ENCODE measurements around the gene ITGB7.

Gene ITGB7

DNA sequence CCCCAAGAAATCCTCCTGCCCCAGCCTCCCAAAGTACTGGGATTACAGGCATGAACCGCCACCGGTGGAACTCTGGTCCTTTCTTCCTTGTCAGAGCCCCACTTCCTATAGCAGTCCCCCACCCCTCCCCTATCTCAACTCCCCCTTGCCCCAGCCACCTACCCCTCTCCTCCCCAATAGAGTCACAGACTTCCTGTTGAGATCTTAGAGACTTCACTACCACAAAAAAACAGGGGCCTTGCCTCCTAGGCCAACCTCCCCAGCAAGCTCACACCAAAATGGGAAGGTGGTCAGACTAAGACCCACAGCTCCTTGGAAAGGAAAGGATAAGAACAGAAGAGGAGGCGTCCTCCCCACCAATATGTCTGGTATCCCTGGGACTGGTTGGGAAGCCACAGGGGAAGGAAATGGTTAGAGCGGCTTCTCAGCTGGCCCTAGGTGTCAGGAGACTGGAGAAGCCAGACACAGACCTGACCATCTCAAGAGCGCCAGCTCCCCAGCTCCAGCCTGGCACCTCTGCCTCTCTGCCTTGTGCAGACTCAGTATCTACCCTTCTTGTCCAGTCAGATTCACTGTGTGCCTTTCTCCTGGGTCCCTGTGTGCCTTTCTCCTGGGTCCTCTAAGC, 8.5 kb downstream of the ITGB7 start:
- peak overlapping the region; percentile 97 for H3K4me2 ChIP-seq (ENCODE audit: low read depth, low read length)
- H3K36me3 ChIP-seq (replicated peaks; ENCODE audit: insufficient read depth, low read length), result peaks cover 54% of the 10 kb centered on the region
- H3K9ac ChIP-seq (ENCODE audit: low read length), result peak overlapping the region; percentile 99
- H3K4me1 ChIP-seq (ENCODE audit: low read length), result peaks cover 44% of the 10 kb centered on the region
- no peak for TF ChIP-seq EZH2phosphoT487 (IDR thresholded peaks at IDR 0.05; ENCODE audit: low read length)
- TF ChIP-seq, protein P1, sequence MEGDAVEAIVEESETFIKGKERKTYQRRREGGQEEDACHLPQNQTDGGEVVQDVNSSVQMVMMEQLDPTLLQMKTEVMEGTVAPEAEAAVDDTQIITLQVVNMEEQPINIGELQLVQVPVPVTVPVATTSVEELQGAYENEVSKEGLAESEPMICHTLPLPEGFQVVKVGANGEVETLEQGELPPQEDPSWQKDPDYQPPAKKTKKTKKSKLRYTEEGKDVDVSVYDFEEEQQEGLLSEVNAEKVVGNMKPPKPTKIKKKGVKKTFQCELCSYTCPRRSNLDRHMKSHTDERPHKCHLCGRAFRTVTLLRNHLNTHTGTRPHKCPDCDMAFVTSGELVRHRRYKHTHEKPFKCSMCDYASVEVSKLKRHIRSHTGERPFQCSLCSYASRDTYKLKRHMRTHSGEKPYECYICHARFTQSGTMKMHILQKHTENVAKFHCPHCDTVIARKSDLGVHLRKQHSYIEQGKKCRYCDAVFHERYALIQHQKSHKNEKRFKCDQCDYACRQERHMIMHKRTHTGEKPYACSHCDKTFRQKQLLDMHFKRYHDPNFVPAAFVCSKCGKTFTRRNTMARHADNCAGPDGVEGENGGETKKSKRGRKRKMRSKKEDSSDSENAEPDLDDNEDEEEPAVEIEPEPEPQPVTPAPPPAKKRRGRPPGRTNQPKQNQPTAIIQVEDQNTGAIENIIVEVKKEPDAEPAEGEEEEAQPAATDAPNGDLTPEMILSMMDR (IDR thresholded peaks at IDR 0.05; ENCODE audit: low read length), result no peak
- no peak for TF ChIP-seq EZH2 (optimal IDR thresholded peaks at IDR 0.05; ENCODE audit: low read depth, low read length)
- H3K79me2 ChIP-seq (ENCODE audit: low read length), result peaks cover 94% of the 10 kb centered on the region
- peak overlapping the region; percentile 94 for H3K4me3 ChIP-seq (ENCODE audit: low read length)
- no peaks in the 10 kb centered on the region for H3K9me2 ChIP-seq (replicated peaks; ENCODE audit: insufficient read depth, low read length)
- peak; percentile 56 for DNase-seq
- H2AFZ ChIP-seq (ENCODE audit: low read length), result no peak overlapping the region
- H4K20me1 ChIP-seq (ENCODE audit: insufficient read depth, low read length), result peaks cover 38% of the 10 kb centered on the region
- peaks cover 97% of the 10 kb centered on the region for H3F3A ChIP-seq (ENCODE audit: insufficient read depth, low read length)
- no peaks in the 10 kb centered on the region for H3K9me3 ChIP-seq (replicated peaks; ENCODE audit: insufficient read depth, low read length)
- peak overlapping the region; percentile 99 for H3K27ac ChIP-seq (ENCODE audit: low read length)
- no peaks in the 10 kb centered on the region for H3K27me3 ChIP-seq (replicated peaks; ENCODE audit: insufficient read depth, low read length)

DNA sequence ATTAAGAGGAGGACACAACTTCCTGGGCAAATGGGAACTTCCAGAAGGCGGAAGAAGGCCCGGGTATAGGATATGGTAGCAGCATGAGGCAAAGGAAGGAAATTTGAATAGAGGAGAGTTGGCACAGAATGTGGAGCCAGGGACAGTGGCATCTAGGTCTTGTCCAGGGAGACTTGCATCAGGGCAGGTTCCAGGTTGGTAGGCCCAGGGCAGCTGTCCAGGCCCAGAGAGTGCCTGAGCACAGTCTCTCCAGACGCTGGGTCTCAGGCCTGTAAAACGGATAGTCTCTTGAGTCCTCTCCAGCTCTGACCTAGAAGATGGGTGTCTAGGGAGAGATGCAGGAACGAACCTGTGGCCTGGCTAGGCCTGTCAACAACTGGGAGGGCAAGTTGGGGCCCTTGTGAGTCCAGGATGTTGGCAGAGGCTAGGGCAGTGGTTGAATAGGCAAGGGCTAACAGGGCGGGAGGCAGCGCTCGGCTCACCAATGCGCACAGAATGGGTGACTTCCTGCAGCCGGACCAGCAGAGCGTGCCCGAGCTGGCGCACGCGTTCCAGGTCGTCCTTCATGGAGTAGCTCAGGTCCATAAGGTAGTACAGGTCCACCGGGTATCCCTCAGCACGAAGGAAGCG, 9.9 kb downstream of the ITGB7 start:
- Histone ChIP-seq H3K36me3 (replicated peaks; ENCODE audit: insufficient read depth, low read length) (peaks cover 67% of the 10 kb centered on the region), H3K4me2 (ENCODE audit: low read depth, low read length) (peak overlapping the region; percentile 97), H3K9ac (ENCODE audit: low read length) (peak overlapping the region; percentile 99), H3K4me1 (ENCODE audit: low read length) (peaks cover 44% of the 10 kb centered on the region), H3K79me2 (ENCODE audit: low read length) (peaks cover 86% of the 10 kb centered on the region), H3K27ac (ENCODE audit: low read length) (peak overlapping the region; percentile 99), H3K27me3 (replicated peaks; ENCODE audit: insufficient read depth, low read length) (no peaks in the 10 kb centered on the region), H4K20me1 (ENCODE audit: insufficient read depth, low read length) (peaks cover 52% of the 10 kb centered on the region), H3K4me3 (ENCODE audit: low read length) (peak overlapping the region; percentile 94), H2AFZ (ENCODE audit: low read length) (no peak overlapping the region), H3F3A (ENCODE audit: insufficient read depth, low read length) (peaks cover 97% of the 10 kb centered on the region), H3K9me3 (replicated peaks; ENCODE audit: insufficient read depth, low read length) (no peaks in the 10 kb centered on the region), H3K9me2 (replicated peaks; ENCODE audit: insufficient read depth, low read length) (no peaks in the 10 kb centered on the region)
- TF ChIP-seq, protein P1 (IDR thresholded peaks at IDR 0.05; ENCODE audit: low read length), result no peak
- no peak for TF ChIP-seq EZH2 (optimal IDR thresholded peaks at IDR 0.05; ENCODE audit: low read depth, low read length)
- TF ChIP-seq EZH2phosphoT487 (IDR thresholded peaks at IDR 0.05; ENCODE audit: low read length), result no peak
- no peak for DNase-seq

DNA sequence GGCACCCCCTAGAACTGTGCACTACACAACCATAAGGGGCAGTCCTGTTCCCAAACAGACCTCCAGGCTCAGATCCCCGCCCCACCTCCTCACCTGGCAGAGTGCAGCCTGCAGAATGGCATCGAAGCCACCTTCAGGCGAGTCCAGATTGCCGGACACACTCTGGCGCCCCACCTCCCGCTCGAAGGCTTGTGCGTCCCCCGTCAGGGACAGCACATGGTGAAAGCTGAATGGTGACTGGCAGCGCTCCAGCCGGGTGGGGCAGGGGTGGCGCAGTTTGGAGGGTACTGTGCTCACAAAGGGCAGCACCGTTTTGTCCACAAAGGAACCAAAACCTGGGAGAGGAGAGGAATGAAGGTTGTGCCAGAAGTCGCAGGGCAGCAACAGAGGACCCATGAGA, 10.6 kb downstream of the ITGB7 start:
- Histone ChIP-seq H3K4me1 (ENCODE audit: low read length) (peaks cover 41% of the 10 kb centered on the region), H3K27me3 (replicated peaks; ENCODE audit: insufficient read depth, low read length) (no peaks in the 10 kb centered on the region), H3K9me3 (replicated peaks; ENCODE audit: insufficient read depth, low read length) (no peaks in the 10 kb centered on the region), H2AFZ (ENCODE audit: low read length) (no peak overlapping the region), H3K9me2 (replicated peaks; ENCODE audit: insufficient read depth, low read length) (no peaks in the 10 kb centered on the region), H3K79me2 (ENCODE audit: low read length) (peaks cover 81% of the 10 kb centered on the region), H4K20me1 (ENCODE audit: insufficient read depth, low read length) (peaks cover 59% of the 10 kb centered on the region), H3K4me3 (ENCODE audit: low read length) (peak overlapping the region; percentile 94), H3K36me3 (replicated peaks; ENCODE audit: insufficient read depth, low read length) (peaks cover 72% of the 10 kb centered on the region), H3K27ac (ENCODE audit: low read length) (peak overlapping the region; percentile 99), H3K9ac (ENCODE audit: low read length) (peak overlapping the region; percentile 99), H3K4me2 (ENCODE audit: low read depth, low read length) (peak overlapping the region; percentile 97), H3F3A (ENCODE audit: insufficient read depth, low read length) (peaks cover 97% of the 10 kb centered on the region)
- DNase-seq, result peak; percentile 29
- TF ChIP-seq, protein P1 (IDR thresholded peaks at IDR 0.05; ENCODE audit: low read length), result peak; percentile 14; the same call in 1 of the 2 replicates
- no peak for TF ChIP-seq EZH2phosphoT487 (IDR thresholded peaks at IDR 0.05; ENCODE audit: low read length)

Data from MM.1S (cell line).